A172 (cell line): ENCODE results near the gene SEH1L. TPM values are rescaled to one million over a fixed set of nuclear protein-coding genes. Genes with fewer than 3 reads are reported as not detected.
"Not testable (repeated sequence)": the region's sequence is repeated elsewhere in the genome, so short reads cannot be mapped to it uniquely, and the experiment has no call there.

Experiments used
- DNase-seq: peaks from one replicate; pipeline ENCODE4 v3.0.0-alpha.2; 2015; ENCODE audit warnings: low spot score
- total RNA-seq: library from RNA; depleted of rRNA; stranded (reverse); fragments of >200 nt; shearing (Covaris generic); gene quantifications from 2 replicates; pipeline ENCODE4 v1.2.3, GENCODE V29; 2014

Gene SEH1L
- total RNA-seq, 1 experiment from 2014 or later: 51.2 TPM

DNA sequence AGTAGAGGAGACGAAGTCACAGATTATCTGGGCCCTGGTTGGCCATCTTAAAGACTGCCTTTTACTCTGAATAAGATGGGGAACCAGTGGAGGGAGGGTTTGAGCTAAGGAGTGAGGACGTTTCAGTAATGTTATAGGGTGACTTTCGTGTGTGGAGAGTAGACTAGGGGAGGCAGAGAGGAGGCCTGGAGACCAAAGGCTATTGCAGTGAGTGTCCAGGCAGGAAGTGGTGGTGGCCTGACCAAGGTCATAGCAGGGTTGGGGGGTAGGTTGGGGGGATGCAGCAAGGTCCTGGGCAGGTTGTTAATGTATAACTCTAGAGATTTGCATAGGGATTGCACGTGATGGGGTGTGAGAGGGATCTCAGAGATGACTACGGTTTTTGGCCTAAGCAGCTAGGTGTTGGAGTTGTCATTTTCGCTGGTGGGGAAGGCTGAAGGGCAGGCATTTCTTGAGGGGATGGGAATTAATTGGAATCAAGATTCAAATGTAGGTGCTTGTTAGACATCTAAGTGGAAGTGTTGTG is 48.2 kb downstream of the SEH1L start:
- no peak for DNase-seq

GRCh38 chr18:12996661-12997292 is 49.0 kb downstream of the SEH1L start:
- DNase-seq: no peak

DNA sequence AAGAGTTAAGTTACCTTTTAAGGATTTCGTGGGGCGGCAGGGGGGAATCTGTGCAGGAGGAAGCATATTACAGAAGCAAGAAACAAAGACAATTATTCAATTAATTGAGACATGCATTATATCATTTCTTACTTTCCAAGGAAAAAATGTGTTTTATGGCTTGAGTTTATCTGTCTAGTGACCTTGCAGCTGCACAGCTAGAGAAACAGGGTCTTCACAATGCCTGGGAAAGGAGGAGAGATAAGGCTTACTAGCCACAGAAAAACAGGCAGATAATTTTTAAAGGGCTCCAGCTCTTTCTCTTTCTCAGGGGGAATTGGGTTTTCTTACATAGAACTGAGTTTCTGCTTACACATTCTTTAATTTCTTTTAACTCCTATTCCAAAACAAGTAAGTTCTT is 49.5 kb downstream of the SEH1L start:
- not testable (repeated sequence) for DNase-seq

GRCh38 chr18:12998332-12999060 is 50.7 kb downstream of the SEH1L start:
- DNase-seq: no peak

GRCh38 chr18:13003466-13003896 is 55.7 kb downstream of the SEH1L start:
- DNase-seq: peak; percentile 75

- no peak for DNase-seq
Measured at GRCh38 chr18:13004396-13004795, 56.6 kb downstream of the SEH1L start.

DNA sequence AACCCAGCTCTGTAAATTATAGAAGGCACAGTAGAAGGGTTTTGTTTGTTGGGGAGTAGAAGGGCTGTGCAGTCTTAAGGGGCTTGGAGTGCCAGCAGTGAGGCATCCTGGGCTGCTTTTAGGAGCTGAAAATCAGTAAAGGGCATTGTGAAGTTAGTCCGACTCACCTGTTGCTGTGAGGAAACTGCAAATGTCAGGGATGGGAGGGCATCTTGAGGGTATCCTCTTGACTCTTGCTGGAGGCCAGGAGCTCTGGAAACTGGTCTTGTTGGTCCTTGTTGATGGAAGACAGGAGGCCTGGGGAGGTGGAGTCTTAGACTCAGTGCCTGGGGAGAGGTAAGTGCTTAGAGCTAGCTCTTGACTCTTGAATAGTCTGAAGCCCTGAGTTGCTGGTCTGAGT is 57.5 kb downstream of the SEH1L start:
- DNase-seq: no peak

GRCh38 chr18:13006531-13007247 is 58.9 kb downstream of the SEH1L start:
- DNase-seq: no peak

GRCh38 chr18:13007248-13007560 is 59.4 kb downstream of the SEH1L start:
- DNase-seq: no peak

DNA sequence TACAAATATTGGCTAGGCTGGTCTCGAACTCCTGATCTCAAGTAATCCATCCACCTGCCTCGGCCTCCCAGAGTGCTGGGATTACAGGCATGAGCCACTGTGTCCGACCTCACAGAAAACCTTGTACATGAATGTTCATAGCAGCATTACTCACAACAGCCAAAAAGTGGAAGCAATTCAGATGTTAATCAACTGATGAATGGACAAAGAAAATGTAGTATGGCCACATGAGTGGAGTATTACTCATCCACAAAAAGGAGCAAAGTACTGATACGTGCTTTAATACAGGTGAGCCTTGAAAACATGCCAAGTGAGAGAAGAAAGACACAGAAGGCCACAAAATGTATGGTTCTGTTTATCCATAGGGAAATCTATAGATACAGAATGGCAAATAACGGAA is 63.9 kb downstream of the SEH1L start:
- DNase-seq: no peak

DNA sequence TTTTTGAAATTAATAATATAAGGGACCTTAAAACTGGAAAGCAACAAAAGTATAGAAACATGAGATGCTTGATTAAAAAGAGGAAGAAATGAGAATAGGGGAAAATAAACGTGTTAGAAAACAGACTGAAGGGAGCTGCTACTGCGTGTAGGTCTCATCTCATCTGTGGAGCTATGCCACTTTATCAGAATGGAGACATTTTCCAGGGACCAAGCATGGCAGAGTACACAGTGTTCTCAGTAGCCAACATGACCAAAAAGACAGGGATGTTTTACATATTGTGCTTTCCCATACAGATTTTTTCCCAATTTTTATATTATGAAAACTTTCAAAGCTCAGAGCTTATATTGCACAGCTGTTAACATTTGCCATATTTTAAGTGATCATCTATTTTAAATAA is 66.4 kb downstream of the SEH1L start:
- DNase-seq: no peak

GRCh38 chr18:13014818-13015217 is 67.0 kb downstream of the SEH1L start:
- DNase-seq: no peak

DNA sequence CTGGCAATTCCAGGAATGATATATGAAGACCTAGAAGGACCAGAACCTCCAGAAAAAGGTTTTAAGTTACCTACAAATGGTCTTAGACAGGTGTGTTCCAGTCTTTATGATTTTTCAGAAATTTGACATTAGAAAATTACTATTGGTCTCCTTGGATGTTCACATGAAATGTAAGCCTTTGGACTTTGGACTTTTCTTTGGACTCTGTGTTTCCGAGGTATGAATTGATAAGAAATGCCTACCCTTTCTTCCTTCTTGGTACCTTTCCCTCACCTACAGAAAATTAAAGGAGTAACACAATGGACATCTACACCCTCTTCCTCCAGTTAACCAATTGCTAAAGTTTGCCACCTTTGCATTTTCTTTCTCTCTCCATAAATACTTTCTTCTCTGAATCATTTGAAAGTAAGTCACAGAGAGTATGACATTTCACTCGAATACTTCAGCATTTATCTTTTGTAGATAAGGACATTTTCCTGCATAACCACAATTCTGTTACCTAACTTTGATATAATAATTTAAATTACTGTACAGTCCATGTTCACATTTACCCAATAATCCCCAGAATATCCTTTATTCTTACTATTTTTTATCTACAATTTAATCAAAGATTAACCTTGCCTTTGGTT is 69.5 kb downstream of the SEH1L start:
- DNase-seq: no peak

DNA sequence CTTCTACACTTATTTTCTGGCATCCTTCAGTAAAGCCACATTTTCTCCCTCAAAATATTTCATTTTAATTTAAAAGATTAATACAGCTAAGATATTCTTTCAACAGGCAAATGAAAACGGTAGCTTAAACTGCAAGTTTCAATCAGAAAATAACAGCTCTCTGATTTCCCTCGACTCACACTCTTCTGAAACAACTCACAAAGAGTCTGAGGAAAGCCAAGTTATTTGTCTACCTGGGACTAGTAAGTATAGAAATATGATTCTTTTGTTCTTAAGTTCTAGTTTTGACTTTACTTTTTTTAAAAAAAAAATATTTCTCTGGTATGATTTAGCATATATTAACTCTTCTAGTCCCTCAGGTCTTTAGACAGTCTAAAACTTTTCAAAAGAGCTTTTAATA is 70.6 kb downstream of the SEH1L start:
- DNase-seq: no peak

- DNase-seq: no peak
Measured at GRCh38 chr18:13019301-13019700, 71.5 kb downstream of the SEH1L start.

GRCh38 chr18:13022644-13023043 is 74.8 kb downstream of the SEH1L start:
- DNase-seq: no peak

DNA sequence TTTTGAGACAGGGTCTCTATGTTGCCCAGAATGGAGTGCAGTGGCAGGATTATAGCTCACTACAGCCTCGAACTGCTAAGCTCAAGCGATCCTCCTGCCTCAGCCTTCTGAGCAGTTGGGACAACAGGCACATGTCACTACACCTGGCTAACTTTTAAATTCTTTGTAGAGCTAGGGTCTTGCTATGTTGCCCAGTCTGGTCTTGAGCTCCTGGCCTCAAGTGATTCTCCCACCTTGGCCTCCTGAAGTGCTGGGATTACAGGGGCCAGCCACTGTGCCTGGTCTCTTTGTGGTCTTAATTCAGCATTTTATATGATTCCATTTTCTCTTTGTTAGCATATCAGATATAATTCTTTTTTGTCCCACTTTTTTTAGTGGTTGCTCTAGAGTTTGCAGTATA is 77.4 kb downstream of the SEH1L start:
- DNase-seq: no peak

- DNase-seq: no peak
Measured at GRCh38 chr18:13026583-13027270, 78.9 kb downstream of the SEH1L start.

- no peak for DNase-seq
Measured at GRCh38 chr18:13028869-13029268, 81.1 kb downstream of the SEH1L start.

DNA sequence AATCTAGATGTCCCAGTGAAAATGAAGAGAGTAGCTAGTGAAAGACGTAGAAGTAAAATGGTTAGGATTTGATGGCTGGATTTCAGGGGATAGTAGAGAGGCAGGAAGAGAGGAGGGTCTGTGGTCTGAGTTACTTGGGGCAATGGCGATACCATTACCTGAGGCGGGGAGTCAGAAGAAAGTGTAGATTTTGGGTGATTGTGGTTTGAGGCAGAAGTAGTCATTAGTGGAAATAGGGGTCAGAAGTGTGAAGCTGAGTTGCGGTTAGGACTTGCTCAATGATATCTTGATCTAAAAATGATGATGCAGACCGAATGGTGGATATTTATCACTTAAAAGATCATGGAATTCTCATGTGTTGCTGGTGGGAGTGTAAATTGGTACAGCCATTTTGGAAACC is 84.4 kb downstream of the SEH1L start:
- DNase-seq: no peak

- no peak for DNase-seq
Measured at GRCh38 chr18:13035249-13035914, 87.6 kb downstream of the SEH1L start.
